ENCODE data around the gene FAM53A.

DNA sequence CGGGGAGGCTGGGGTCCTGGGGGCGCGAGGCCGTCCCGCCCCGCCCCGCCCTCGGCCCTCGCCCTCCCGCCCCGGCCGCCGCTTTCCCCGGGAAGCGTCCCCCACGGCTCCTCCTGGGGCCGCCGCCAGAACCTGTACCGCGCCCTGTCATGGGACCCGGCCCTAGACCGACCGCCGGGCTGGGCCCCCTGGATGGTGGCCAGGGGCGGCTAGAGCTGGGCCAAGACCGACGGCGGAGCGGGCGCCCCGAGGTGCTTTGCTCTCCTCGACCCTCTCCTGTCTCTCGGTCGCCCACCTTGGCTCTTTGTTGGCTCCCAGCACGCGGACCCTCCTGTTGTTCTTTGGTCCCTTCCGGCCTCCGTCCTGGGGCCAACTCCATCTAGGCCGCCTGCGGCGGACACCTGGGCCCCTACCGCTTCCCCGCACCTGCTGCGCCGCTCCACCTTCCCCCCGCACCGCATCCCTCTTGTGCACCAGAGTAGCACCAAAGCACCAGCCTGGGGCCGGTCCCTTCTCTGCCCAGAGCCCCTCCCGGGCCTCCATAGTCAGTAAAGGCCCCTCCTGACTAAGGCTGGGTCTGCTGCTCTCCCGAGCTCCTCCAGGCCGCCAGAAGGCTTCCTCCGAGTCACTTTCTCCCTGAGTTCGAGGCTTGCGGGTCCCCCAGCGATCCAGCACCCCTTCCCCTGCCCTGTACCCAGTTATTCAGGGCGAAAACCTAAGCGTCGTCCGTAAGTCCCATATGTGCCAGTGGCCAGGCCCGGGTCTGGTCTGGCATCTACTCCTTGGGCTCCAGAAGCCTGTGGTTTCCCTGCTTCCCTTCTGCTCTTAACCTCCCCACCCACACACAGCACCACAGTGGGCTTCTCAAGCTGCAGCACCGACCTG is 37.8 kb upstream of the FAM53A start:
- TF ChIP-seq, protein P1, sequence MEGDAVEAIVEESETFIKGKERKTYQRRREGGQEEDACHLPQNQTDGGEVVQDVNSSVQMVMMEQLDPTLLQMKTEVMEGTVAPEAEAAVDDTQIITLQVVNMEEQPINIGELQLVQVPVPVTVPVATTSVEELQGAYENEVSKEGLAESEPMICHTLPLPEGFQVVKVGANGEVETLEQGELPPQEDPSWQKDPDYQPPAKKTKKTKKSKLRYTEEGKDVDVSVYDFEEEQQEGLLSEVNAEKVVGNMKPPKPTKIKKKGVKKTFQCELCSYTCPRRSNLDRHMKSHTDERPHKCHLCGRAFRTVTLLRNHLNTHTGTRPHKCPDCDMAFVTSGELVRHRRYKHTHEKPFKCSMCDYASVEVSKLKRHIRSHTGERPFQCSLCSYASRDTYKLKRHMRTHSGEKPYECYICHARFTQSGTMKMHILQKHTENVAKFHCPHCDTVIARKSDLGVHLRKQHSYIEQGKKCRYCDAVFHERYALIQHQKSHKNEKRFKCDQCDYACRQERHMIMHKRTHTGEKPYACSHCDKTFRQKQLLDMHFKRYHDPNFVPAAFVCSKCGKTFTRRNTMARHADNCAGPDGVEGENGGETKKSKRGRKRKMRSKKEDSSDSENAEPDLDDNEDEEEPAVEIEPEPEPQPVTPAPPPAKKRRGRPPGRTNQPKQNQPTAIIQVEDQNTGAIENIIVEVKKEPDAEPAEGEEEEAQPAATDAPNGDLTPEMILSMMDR (conservative IDR thresholded peaks at IDR 0.05; ENCODE audit: low read depth, low read length), result no peak
- TF ChIP-seq EZH2 (IDR thresholded peaks at IDR 0.05; ENCODE audit: low read length, unreplicated experiment) (no peak), EZH2phosphoT487 (IDR thresholded peaks at IDR 0.05; ENCODE audit: borderline replicate concordance, low read length) (no peak)

Data from PC-3 (cell line).